Measurements from ENCODE around the gene ADGRG6.

Gene ADGRG6

GRCh38 chr6:142318714-142319113 is 16.9 kb downstream of the ADGRG6 start:
- no peaks in the 10 kb centered on the region for H3K36me3 ChIP-seq (ENCODE audit: control insufficient read depth in 5 of 5, insufficient read depth in 5 of 5, low read length in 5 of 5)
- H3K9me3 ChIP-seq (ENCODE audit: control insufficient read depth in 5 of 5, low read length in 5 of 5): no peaks in the 10 kb centered on the region
- H3K27me3 ChIP-seq (ENCODE audit: control insufficient read depth in 5 of 5, insufficient read depth in 4 of 5, low read length in 5 of 5): no peaks in the 10 kb centered on the region
- no peak overlapping the region for H3K4me3 ChIP-seq (ENCODE audit: low read depth in 1 of 5, low read length in 5 of 5)
- H3K27ac ChIP-seq (ENCODE audit: low read depth, low read length): no peak overlapping the region
- H3K9ac ChIP-seq (ENCODE audit: low read length in 5 of 5): no peak overlapping the region
- H3K4me1 ChIP-seq (ENCODE audit: control insufficient read depth in 5 of 5, insufficient read depth in 5 of 5, low read length in 5 of 5): no peaks in the 10 kb centered on the region

DNA sequence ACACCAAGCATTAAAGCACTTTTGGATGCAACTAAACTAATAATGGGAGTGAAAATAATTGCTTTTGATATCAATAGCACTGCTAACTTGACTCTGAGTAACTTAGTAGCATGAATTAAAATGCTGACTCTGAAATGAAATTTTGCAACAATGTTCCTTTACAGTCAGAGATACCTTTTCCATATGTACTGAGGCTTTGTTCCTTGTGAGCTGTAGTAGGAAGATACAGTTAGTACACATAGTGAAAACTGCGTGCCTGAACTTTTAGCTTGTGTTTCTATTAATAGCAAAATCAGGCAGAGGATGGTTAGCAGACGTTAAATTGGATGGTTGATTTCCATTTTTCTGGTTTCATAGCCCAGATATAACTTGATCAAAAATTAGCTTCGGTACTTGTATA is 18.6 kb downstream of the ADGRG6 start:
- no peaks in the 10 kb centered on the region for H3K4me1 ChIP-seq (ENCODE audit: control insufficient read depth in 5 of 5, insufficient read depth in 5 of 5, low read length in 5 of 5)
- no peaks in the 10 kb centered on the region for H3K27me3 ChIP-seq (ENCODE audit: control insufficient read depth in 5 of 5, insufficient read depth in 4 of 5, low read length in 5 of 5)
- no peak overlapping the region for H3K4me3 ChIP-seq (ENCODE audit: low read depth in 1 of 5, low read length in 5 of 5)
- H3K9ac ChIP-seq (ENCODE audit: low read length in 5 of 5): no peak overlapping the region
- no peaks in the 10 kb centered on the region for H3K9me3 ChIP-seq (ENCODE audit: control insufficient read depth in 5 of 5, low read length in 5 of 5)
- no peak overlapping the region for H3K27ac ChIP-seq (ENCODE audit: low read depth, low read length)
- no peaks in the 10 kb centered on the region for H3K36me3 ChIP-seq (ENCODE audit: control insufficient read depth in 5 of 5, insufficient read depth in 5 of 5, low read length in 5 of 5)

DNA sequence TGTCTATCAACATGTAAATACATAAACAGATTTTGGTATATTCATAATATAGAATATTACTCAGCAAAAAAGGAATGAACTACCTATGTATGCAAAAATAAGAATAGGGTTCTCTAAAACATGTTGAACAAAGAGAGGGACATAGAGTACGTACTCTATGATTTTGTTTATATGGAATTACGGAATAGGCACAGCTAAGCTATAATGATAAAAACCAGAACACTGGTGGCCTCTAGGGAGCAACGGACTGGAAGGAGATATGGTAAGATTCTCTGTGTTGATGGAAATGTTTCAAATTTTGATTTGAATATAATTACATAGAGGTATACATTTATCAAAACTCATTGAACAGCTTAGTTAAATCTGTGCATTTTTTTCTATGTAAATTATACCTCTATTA is 19.6 kb downstream of the ADGRG6 start:
- H3K4me3 ChIP-seq (ENCODE audit: low read depth in 1 of 5, low read length in 5 of 5): no peak overlapping the region
- no peaks in the 10 kb centered on the region for H3K9me3 ChIP-seq (ENCODE audit: control insufficient read depth in 5 of 5, low read length in 5 of 5)
- no peak overlapping the region for H3K9ac ChIP-seq (ENCODE audit: low read length in 5 of 5)
- H3K27me3 ChIP-seq (ENCODE audit: control insufficient read depth in 5 of 5, insufficient read depth in 4 of 5, low read length in 5 of 5): no peaks in the 10 kb centered on the region
- H3K27ac ChIP-seq (ENCODE audit: low read depth, low read length): no peak overlapping the region
- no peaks in the 10 kb centered on the region for H3K36me3 ChIP-seq (ENCODE audit: control insufficient read depth in 5 of 5, insufficient read depth in 5 of 5, low read length in 5 of 5)
- no peaks in the 10 kb centered on the region for H3K4me1 ChIP-seq (ENCODE audit: control insufficient read depth in 5 of 5, insufficient read depth in 5 of 5, low read length in 5 of 5)

- H3K27ac ChIP-seq (ENCODE audit: low read depth, low read length): no peak overlapping the region
- no peaks in the 10 kb centered on the region for H3K4me1 ChIP-seq (ENCODE audit: control insufficient read depth in 5 of 5, insufficient read depth in 5 of 5, low read length in 5 of 5)
- H3K4me3 ChIP-seq (ENCODE audit: low read depth in 1 of 5, low read length in 5 of 5): no peak overlapping the region
- no peak overlapping the region for H3K9ac ChIP-seq (ENCODE audit: low read length in 5 of 5)
- H3K9me3 ChIP-seq (ENCODE audit: control insufficient read depth in 5 of 5, low read length in 5 of 5): no peaks in the 10 kb centered on the region
- H3K36me3 ChIP-seq (ENCODE audit: control insufficient read depth in 5 of 5, insufficient read depth in 5 of 5, low read length in 5 of 5): no peaks in the 10 kb centered on the region
- H3K27me3 ChIP-seq (ENCODE audit: control insufficient read depth in 5 of 5, insufficient read depth in 4 of 5, low read length in 5 of 5): no peaks in the 10 kb centered on the region
Observed at GRCh38 chr6:142322066-142322465, 20.3 kb downstream of the ADGRG6 start.

DNA sequence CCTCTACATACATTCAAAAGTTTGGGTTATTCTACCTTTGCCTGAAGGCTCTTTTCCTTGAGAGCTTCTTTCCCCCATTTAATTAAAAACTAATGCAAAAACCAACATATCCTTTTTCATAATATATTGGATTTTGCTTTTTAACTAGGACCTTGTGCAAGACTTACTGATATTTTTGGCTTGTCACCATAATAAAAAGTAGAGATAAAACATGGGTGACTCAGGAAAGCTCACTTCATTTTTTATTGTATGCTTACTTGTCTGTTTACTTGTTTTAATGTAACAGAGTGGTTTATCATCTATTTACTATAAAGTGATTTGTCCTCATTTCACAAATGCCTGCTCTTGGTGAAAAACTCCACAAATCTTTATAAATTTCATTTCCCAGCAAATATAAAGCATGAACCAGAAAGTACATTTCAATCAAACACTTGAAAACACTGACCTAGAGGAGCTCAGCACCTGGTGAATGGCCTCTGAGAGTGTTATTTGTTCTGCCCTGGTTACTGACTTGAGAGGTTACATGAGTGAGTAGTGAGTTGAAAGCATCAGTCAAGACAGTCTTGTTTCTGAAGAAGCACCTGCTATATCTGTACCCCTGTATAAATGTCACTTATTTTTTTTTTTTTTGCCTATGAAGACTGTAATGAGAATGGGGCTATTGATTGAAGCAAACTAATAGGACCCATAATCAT is 20.8 kb downstream of the ADGRG6 start:
- no peaks in the 10 kb centered on the region for H3K9me3 ChIP-seq (ENCODE audit: control insufficient read depth in 5 of 5, low read length in 5 of 5)
- no peak overlapping the region for H3K9ac ChIP-seq (ENCODE audit: low read length in 5 of 5)
- no peaks in the 10 kb centered on the region for H3K4me1 ChIP-seq (ENCODE audit: control insufficient read depth in 5 of 5, insufficient read depth in 5 of 5, low read length in 5 of 5)
- no peaks in the 10 kb centered on the region for H3K36me3 ChIP-seq (ENCODE audit: control insufficient read depth in 5 of 5, insufficient read depth in 5 of 5, low read length in 5 of 5)
- H3K27ac ChIP-seq (ENCODE audit: low read depth, low read length): no peak overlapping the region
- H3K27me3 ChIP-seq (ENCODE audit: control insufficient read depth in 5 of 5, insufficient read depth in 4 of 5, low read length in 5 of 5): no peaks in the 10 kb centered on the region
- no peak overlapping the region for H3K4me3 ChIP-seq (ENCODE audit: low read depth in 1 of 5, low read length in 5 of 5)

DNA sequence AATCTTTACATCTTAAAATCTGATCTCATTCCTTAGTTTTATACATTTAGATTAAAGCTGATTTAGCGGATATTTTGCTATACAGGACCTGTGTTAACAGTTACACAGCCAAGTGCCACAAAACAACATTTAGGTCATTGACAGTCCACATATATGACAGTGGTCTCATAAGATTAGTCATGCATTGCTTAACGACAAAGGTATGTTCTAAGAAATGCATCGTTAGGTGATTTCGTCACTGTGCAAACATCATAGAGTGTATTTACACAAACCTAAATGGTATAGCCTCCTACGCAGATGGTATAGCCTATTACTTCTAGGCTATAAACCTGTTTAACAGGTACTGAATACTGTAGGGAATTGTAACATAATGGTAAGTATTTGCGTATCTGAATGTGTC is 21.6 kb downstream of the ADGRG6 start:
- no peaks in the 10 kb centered on the region for H3K4me1 ChIP-seq (ENCODE audit: control insufficient read depth in 5 of 5, insufficient read depth in 5 of 5, low read length in 5 of 5)
- no peaks in the 10 kb centered on the region for H3K36me3 ChIP-seq (ENCODE audit: control insufficient read depth in 5 of 5, insufficient read depth in 5 of 5, low read length in 5 of 5)
- H3K27ac ChIP-seq (ENCODE audit: low read depth, low read length): no peak overlapping the region
- H3K9ac ChIP-seq (ENCODE audit: low read length in 5 of 5): no peak overlapping the region
- H3K27me3 ChIP-seq (ENCODE audit: control insufficient read depth in 5 of 5, insufficient read depth in 4 of 5, low read length in 5 of 5): no peaks in the 10 kb centered on the region
- no peak overlapping the region for H3K4me3 ChIP-seq (ENCODE audit: low read depth in 1 of 5, low read length in 5 of 5)
- H3K9me3 ChIP-seq (ENCODE audit: control insufficient read depth in 5 of 5, low read length in 5 of 5): no peaks in the 10 kb centered on the region

- no peaks in the 10 kb centered on the region for H3K4me1 ChIP-seq (ENCODE audit: control insufficient read depth in 5 of 5, insufficient read depth in 5 of 5, low read length in 5 of 5)
Observed at GRCh38 chr6:142324111-142324510, 22.3 kb downstream of the ADGRG6 start.

DNA sequence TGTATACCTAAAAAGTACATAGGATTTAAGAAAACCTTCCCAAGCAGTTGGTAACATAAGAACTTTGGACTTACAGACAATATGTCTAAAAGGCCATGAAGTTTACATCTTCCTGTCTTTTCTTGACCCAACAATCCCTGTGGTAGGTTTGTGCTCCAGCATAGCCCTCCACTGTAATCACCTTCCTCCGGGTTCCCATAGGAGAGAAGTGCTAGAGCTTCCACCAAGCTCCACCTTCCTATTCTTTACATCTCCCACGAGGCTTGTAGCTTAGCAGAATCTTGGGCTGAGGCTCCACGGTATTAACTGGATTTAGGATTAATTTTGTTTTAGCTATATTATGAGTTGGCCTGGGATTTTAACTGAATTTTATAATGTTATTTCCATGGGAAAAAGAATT is 23.3 kb downstream of the ADGRG6 start:
- H3K27ac ChIP-seq (ENCODE audit: low read depth, low read length): no peak overlapping the region
- H3K36me3 ChIP-seq (ENCODE audit: control insufficient read depth in 5 of 5, insufficient read depth in 5 of 5, low read length in 5 of 5): no peaks in the 10 kb centered on the region
- H3K9me3 ChIP-seq (ENCODE audit: control insufficient read depth in 5 of 5, low read length in 5 of 5): no peaks in the 10 kb centered on the region
- H3K4me1 ChIP-seq (ENCODE audit: control insufficient read depth in 5 of 5, insufficient read depth in 5 of 5, low read length in 5 of 5): no peaks in the 10 kb centered on the region
- no peak overlapping the region for H3K9ac ChIP-seq (ENCODE audit: low read length in 5 of 5)
- H3K4me3 ChIP-seq (ENCODE audit: low read depth in 1 of 5, low read length in 5 of 5): no peak overlapping the region
- H3K27me3 ChIP-seq (ENCODE audit: control insufficient read depth in 5 of 5, insufficient read depth in 4 of 5, low read length in 5 of 5): no peaks in the 10 kb centered on the region

More at GRCh38 chr6:142324111-142324510, 22.3 kb downstream of the ADGRG6 start:
- Histone ChIP-seq H3K27me3 (ENCODE audit: control insufficient read depth in 5 of 5, insufficient read depth in 4 of 5, low read length in 5 of 5) (no peaks in the 10 kb centered on the region), H3K9ac (ENCODE audit: low read length in 5 of 5) (no peak overlapping the region), H3K27ac (ENCODE audit: low read depth, low read length) (no peak overlapping the region), H3K4me3 (ENCODE audit: low read depth in 1 of 5, low read length in 5 of 5) (no peak overlapping the region), H3K9me3 (ENCODE audit: control insufficient read depth in 5 of 5, low read length in 5 of 5) (no peaks in the 10 kb centered on the region), H3K36me3 (ENCODE audit: control insufficient read depth in 5 of 5, insufficient read depth in 5 of 5, low read length in 5 of 5) (no peaks in the 10 kb centered on the region)

DNA sequence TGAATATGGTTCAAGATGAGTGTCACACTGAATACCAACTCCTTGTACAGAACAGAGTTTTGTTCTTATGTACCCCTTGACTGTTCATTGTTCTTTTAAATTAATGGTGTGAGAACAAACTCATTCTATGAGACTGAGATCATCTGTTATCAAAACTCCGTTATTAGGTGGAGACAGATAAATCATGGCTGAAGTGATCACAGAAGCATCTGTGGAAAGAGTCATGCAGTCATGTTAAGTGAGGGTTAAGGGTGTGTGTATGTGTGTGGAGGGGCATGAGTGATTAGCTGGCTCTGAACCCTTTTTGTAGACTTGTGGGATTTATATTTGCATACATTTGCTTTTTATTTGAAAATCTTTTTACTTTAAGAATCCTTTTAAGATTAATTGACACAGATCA is 24.7 kb downstream of the ADGRG6 start:
- no peaks in the 10 kb centered on the region for H3K27me3 ChIP-seq (ENCODE audit: control insufficient read depth in 5 of 5, insufficient read depth in 4 of 5, low read length in 5 of 5)
- H3K4me1 ChIP-seq (ENCODE audit: control insufficient read depth in 5 of 5, insufficient read depth in 5 of 5, low read length in 5 of 5): no peaks in the 10 kb centered on the region
- no peak overlapping the region for H3K4me3 ChIP-seq (ENCODE audit: low read depth in 1 of 5, low read length in 5 of 5)

GRCh38 chr6:142328070-142328469 is 26.3 kb downstream of the ADGRG6 start:
- no peak overlapping the region for H3K4me3 ChIP-seq (ENCODE audit: low read depth in 1 of 5, low read length in 5 of 5)
- no peaks in the 10 kb centered on the region for H3K9me3 ChIP-seq (ENCODE audit: control insufficient read depth in 5 of 5, low read length in 5 of 5)
- H3K27me3 ChIP-seq (ENCODE audit: control insufficient read depth in 5 of 5, insufficient read depth in 4 of 5, low read length in 5 of 5): peaks cover 0 to 3% (median 0%) of the 10 kb centered on the region in 5 donors
- H3K27ac ChIP-seq (ENCODE audit: low read depth, low read length): no peak overlapping the region
- H3K4me1 ChIP-seq (ENCODE audit: control insufficient read depth in 5 of 5, insufficient read depth in 5 of 5, low read length in 5 of 5): no peaks in the 10 kb centered on the region
- H3K9ac ChIP-seq (ENCODE audit: low read length in 5 of 5): no peak overlapping the region
- H3K36me3 ChIP-seq (ENCODE audit: control insufficient read depth in 5 of 5, insufficient read depth in 5 of 5, low read length in 5 of 5): no peaks in the 10 kb centered on the region

More for the DNA sequence above, 24.7 kb downstream of the ADGRG6 start:
- no peaks in the 10 kb centered on the region for H3K9me3 ChIP-seq (ENCODE audit: control insufficient read depth in 5 of 5, low read length in 5 of 5)
- H3K9ac ChIP-seq (ENCODE audit: low read length in 5 of 5): no peak overlapping the region
- H3K27ac ChIP-seq (ENCODE audit: low read depth, low read length): no peak overlapping the region
- H3K36me3 ChIP-seq (ENCODE audit: control insufficient read depth in 5 of 5, insufficient read depth in 5 of 5, low read length in 5 of 5): no peaks in the 10 kb centered on the region
